OCI-M1 (cell line): ENCODE results near the gene AFF3.

ENCODE experiments used
- DNase-seq: peaks from one replicate; lab custom pipeline; 2025; lab: John Stamatoyannopoulos, UW

The AFF3 gene

GRCh38 chr2:99822474-99823207 lies 319.7 kb downstream of the AFF3 start:
- no peak for DNase-seq

GRCh38 chr2:99821984-99822383 lies 320.4 kb downstream of the AFF3 start:
- DNase-seq: no peak

GRCh38 chr2:99821572-99821971 lies 320.8 kb downstream of the AFF3 start:
- peak; percentile 1 for DNase-seq

- DNase-seq: peak; percentile 14
Measured at GRCh38 chr2:99821039-99821438, 321.4 kb downstream of the AFF3 start.

- DNase-seq: no peak
Measured at GRCh38 chr2:99819766-99820165, 322.6 kb downstream of the AFF3 start.

- DNase-seq: peak; percentile 6
Measured at GRCh38 chr2:99818842-99819241, 323.5 kb downstream of the AFF3 start.

- no peak for DNase-seq
Measured at GRCh38 chr2:99816908-99817307, 325.5 kb downstream of the AFF3 start.

GRCh38 chr2:99812426-99812825 lies 330.0 kb downstream of the AFF3 start:
- DNase-seq: no peak

- no peak for DNase-seq
Measured at GRCh38 chr2:99811544-99811943, 330.8 kb downstream of the AFF3 start.

- DNase-seq: no peak
Measured at GRCh38 chr2:99810225-99810624, 332.2 kb downstream of the AFF3 start.

GRCh38 chr2:99809259-99809900 lies 333.0 kb downstream of the AFF3 start:
- no peak for DNase-seq

GRCh38 chr2:99808361-99809200 lies 333.8 kb downstream of the AFF3 start:
- no peak for DNase-seq

- DNase-seq: no peak
Measured at GRCh38 chr2:99806758-99807157, 335.6 kb downstream of the AFF3 start.

GRCh38 chr2:99805930-99806476 lies 336.4 kb downstream of the AFF3 start:
- DNase-seq: no peak

- no peak for DNase-seq
Measured at GRCh38 chr2:99803846-99804245, 338.5 kb downstream of the AFF3 start.

- DNase-seq: peak; percentile 14
Measured at GRCh38 chr2:99802734-99803133, 339.7 kb downstream of the AFF3 start.

- DNase-seq: no peak
Measured at GRCh38 chr2:99801327-99801901, 341.0 kb downstream of the AFF3 start.

- no peak for DNase-seq
Measured at GRCh38 chr2:99797475-99797874, 344.9 kb downstream of the AFF3 start.

GRCh38 chr2:99794414-99794813 lies 348.0 kb downstream of the AFF3 start:
- no peak for DNase-seq

GRCh38 chr2:99793022-99793421 lies 349.4 kb downstream of the AFF3 start:
- no peak for DNase-seq

- DNase-seq: no peak
Measured at GRCh38 chr2:99789849-99790248, 352.5 kb downstream of the AFF3 start.

GRCh38 chr2:99787769-99788382 lies 354.5 kb downstream of the AFF3 start:
- DNase-seq: peak; percentile 21
